Measurements from ENCODE around the gene CNTNAP2.

GRCh38 chr7:148031811-148032210 is 1915.2 kb downstream of the CNTNAP2 start:
- TF ChIP-seq CTCF (IDR thresholded peaks at IDR 0.05) = no peak
- TF ChIP-seq POLR2A (IDR thresholded peaks at IDR 0.05) = no peak
- no peak for TF ChIP-seq EP300 (IDR thresholded peaks at IDR 0.05)

Measured in stomach (tissue), 4 donors.